ENCODE data around the gene ERCC5. TPM values are rescaled to one million over a fixed set of nuclear protein-coding genes. Genes with fewer than 3 reads are reported as not detected.
A peak's percentile ranks its signal among the peaks of the same experiment; 100 is the strongest.

Gene ERCC5
- total and polyA plus RNA-seq, 9 of the 15 experiments (the other 6 are each of a cell fraction or from before 2014, with no cell fraction given): 7.4 to 43.1 (median 33.9) TPM

DNA sequence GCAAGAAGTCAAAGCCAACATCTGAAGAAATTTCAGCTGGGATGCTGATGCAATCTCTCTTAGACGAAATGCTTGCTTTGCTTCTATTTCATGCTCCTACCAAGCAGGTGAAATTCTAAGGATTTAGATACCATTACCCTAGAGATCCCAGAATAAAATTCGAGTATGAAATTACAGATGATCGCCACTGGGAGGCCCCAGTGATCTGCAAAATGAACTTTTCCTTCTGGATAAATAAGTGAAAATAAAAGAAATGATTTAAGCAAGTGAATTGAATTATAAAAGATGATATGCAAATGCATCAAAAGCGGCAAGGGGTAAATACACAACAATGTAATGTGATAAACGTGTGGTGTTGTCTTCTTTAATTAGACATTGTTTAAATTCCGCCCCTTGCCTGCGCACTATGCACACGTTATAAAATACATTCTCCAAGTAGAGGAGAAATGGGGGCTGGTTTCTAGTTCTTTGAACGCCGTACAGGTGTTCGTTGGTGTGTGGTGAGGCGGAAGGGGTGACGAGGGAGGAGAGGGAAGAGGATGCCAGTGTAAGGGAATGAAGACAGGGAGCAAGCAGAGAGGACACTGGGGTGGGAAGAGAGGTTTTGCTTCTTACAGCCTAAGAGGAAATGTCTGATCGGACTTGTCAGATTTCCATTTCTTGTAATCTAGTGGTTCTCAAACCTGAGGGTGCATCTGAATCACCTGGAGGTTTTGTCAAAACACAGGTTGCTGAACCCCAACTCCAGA lies 58.0 kb downstream of the ERCC5 start:
- ATAC-seq: peak; percentile 72
- TF ChIP-seq FOS (IDR thresholded peaks at IDR 0.05; ENCODE audit: extremely low read depth, insufficient read length) (no peak), ZNF41 (CRISPR knock-in tag; conservative IDR thresholded peaks at IDR 0.05) (no peak), ZKSCAN1 (IDR thresholded peaks at IDR 0.05; ENCODE audit: low read depth, low read length) (no peak), ATF7 (IDR thresholded peaks at IDR 0.05) (no peak), ZNF316 (IDR thresholded peaks at IDR 0.05) (no peak), RAD21 (CRISPR knock-in tag; conservative IDR thresholded peaks at IDR 0.05 in 1 of 2, IDR thresholded peaks at IDR 0.05 in 1 of 2) (peak; percentile 27 to 59; a peak in 2 of 4 replicates), BDP1 (IDR thresholded peaks at IDR 0.05; ENCODE audit: insufficient read depth, insufficient read length) (no peak)
- TF ChIP-seq, protein P1, sequence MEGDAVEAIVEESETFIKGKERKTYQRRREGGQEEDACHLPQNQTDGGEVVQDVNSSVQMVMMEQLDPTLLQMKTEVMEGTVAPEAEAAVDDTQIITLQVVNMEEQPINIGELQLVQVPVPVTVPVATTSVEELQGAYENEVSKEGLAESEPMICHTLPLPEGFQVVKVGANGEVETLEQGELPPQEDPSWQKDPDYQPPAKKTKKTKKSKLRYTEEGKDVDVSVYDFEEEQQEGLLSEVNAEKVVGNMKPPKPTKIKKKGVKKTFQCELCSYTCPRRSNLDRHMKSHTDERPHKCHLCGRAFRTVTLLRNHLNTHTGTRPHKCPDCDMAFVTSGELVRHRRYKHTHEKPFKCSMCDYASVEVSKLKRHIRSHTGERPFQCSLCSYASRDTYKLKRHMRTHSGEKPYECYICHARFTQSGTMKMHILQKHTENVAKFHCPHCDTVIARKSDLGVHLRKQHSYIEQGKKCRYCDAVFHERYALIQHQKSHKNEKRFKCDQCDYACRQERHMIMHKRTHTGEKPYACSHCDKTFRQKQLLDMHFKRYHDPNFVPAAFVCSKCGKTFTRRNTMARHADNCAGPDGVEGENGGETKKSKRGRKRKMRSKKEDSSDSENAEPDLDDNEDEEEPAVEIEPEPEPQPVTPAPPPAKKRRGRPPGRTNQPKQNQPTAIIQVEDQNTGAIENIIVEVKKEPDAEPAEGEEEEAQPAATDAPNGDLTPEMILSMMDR (IDR thresholded peaks at IDR 0.05 in 2 of 3, conservative IDR thresholded peaks at IDR 0.05 in 1 of 3; ENCODE audit: insufficient read depth in 2 of 3, low read depth in 1 of 3, low read length in 3 of 3): peak in 2 of 3 experiments; percentile 16 to 57; a peak in 3 of 6 replicates
- no peaks in the 10 kb centered on the region for H3K79me2 ChIP-seq (ENCODE audit: control insufficient read depth, insufficient read depth, low read length)
- no peak overlapping the region for H3K9ac ChIP-seq (ENCODE audit: insufficient read depth in 1 of 2, low read depth in 2 of 2, low read length in 2 of 2)
- no peak overlapping the region for H3K4me2 ChIP-seq (ENCODE audit: insufficient read depth, low read length)
- no peaks in the 10 kb centered on the region for H3K9me1 ChIP-seq (ENCODE audit: control insufficient read depth, insufficient read depth, low read length)
- ChIA-PET POLR2A (no interaction called here), CTCF (ENCODE audit: low intra/inter-chr PET ratio) (no interaction called here)
- no peaks in the 10 kb centered on the region for H3K36me3 ChIP-seq (ENCODE audit: control insufficient read depth, insufficient read depth, low read length)
- no peaks in the 10 kb centered on the region for H3K9me3 ChIP-seq (replicated peaks; ENCODE audit: control insufficient read depth, insufficient read depth, low read depth, low read length)
- in situ Hi-C loops (cut with MboI) (no loop called here), intact Hi-C loops (cut with micrococcal nuclease) (no loop called here)
- no TSS peak for BruUV-seq (replicated peaks)
- DNase-seq (ENCODE audit: extremely low read depth in 1 of 4, low spot score in 3 of 4): peak; percentile 7 to 22 (median 13)
- WGBS (ENCODE audit: insufficient coverage, low coverage, missing lambda C conversion rate): under 1% methylated on average over 14 of the region's 14 CpGs
- no peak for FAIRE-seq
- no peaks in the 10 kb centered on the region for H3K27me3 ChIP-seq (ENCODE audit: control insufficient read depth in 2 of 2, insufficient read depth in 2 of 2, low read length in 2 of 2)
- H4K20me1 ChIP-seq (replicated peaks; ENCODE audit: control insufficient read depth, insufficient read depth, low read length): no peaks in the 10 kb centered on the region
- H3K4me1 ChIP-seq (replicated peaks in 1 of 2; ENCODE audit: control insufficient read depth in 2 of 2, insufficient read depth in 2 of 2, low read length in 2 of 2): no peaks in the 10 kb centered on the region
- H3K27ac ChIP-seq (ENCODE audit: extremely low read depth, low read depth, low read length): no peak overlapping the region
- H2AFZ ChIP-seq (ENCODE audit: low read depth, low read length): no peak overlapping the region
- no peak overlapping the region for H3K4me3 ChIP-seq

All from K562 (cell line).